GM12875 (cell line): ENCODE measurements around the gene SH3D19.

Experiments
- H3K4me3 ChIP-seq: one replicate; pipeline ENCODE4 v1.5.1; 2011; ENCODE audit warnings: low read depth, low read length, control low read depth
- TF ChIP-seq, protein P1 (sequence below): IDR thresholded peaks from 2 replicates; pipeline ENCODE4 v1.5.1; 2011; ENCODE audit warnings: low read depth, mild to moderate bottlenecking, control low read depth, inconsistent platforms, low read length, moderate library complexity, borderline replicate concordance; ENCODE audit not compliant: insufficient read depth

The SH3D19 gene

DNA sequence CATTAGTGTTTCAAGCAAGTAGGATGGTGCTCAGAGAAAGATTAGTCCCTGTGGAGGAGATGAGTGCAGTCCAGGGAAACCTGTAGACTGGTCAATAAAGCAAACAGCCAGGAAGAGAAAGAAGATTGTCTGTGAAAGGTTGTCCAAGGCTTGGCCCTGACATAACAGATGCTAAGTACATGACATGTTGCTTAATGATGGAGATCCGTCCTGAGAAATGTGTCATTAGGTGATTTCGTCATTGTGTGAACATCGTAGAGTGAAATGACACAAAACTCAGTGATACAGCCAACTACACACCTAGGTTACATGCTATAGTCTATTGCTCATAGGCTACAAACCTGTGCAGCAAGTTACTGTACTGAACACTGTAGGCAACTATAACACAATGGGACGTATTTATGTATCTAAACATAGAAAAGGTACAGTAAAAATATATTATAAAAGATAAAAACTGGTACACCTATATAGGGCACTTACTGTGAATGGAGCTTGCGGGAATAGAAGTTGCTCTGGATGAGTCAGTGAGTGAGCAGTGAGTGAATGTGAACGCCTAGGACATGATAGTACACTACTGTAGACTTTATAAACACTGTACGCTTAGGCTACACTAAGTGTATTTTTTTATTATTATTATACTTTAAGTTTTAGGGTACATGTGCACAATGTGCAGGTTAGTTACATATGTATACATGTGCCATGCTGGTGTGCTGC, 57.4 kb downstream of the SH3D19 start:
- no peak overlapping the region for H3K4me3 ChIP-seq
- TF ChIP-seq, protein P1, sequence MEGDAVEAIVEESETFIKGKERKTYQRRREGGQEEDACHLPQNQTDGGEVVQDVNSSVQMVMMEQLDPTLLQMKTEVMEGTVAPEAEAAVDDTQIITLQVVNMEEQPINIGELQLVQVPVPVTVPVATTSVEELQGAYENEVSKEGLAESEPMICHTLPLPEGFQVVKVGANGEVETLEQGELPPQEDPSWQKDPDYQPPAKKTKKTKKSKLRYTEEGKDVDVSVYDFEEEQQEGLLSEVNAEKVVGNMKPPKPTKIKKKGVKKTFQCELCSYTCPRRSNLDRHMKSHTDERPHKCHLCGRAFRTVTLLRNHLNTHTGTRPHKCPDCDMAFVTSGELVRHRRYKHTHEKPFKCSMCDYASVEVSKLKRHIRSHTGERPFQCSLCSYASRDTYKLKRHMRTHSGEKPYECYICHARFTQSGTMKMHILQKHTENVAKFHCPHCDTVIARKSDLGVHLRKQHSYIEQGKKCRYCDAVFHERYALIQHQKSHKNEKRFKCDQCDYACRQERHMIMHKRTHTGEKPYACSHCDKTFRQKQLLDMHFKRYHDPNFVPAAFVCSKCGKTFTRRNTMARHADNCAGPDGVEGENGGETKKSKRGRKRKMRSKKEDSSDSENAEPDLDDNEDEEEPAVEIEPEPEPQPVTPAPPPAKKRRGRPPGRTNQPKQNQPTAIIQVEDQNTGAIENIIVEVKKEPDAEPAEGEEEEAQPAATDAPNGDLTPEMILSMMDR, result no peak

DNA sequence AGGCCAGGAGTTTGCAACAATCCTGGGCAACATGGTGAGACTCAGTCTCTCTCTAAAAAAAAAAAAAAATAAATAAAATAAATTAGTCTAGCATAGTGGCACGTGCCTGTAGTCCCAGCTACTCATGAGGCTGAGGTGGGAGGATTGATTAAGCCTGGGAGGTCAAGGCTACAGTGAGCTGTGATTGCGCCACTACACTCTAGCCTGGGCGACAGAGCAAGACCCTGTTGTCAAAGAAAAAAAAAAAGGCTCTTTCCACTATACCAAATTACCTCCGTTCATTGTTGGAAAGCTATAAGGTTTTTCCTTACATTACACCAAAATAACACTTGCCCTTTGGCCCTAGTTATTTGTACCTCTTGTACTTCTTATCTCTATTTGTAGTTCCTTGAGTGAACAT, 58.3 kb downstream of the SH3D19 start:
- TF ChIP-seq, protein P1, result no peak
- no peak overlapping the region for H3K4me3 ChIP-seq

DNA sequence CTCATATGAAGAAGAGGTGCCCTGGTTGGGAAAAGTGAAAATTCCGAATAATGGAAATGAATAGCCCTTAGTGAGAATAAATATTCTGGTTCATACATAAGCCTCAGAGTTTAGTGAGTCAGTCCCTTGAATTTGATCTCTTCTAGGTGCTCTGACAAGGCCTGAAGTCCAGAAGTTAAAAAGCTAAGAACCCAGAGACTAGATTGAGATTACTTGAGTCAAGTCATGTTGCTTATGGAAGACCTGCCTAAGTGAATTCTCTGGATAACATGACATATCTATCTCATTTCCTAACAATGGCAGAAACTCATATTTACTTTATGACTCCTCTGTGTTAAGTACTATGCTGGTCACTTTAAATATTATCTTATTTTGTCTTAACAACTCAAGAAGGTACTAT, 58.9 kb downstream of the SH3D19 start:
- TF ChIP-seq, protein P1, result no peak
- no peak overlapping the region for H3K4me3 ChIP-seq

DNA sequence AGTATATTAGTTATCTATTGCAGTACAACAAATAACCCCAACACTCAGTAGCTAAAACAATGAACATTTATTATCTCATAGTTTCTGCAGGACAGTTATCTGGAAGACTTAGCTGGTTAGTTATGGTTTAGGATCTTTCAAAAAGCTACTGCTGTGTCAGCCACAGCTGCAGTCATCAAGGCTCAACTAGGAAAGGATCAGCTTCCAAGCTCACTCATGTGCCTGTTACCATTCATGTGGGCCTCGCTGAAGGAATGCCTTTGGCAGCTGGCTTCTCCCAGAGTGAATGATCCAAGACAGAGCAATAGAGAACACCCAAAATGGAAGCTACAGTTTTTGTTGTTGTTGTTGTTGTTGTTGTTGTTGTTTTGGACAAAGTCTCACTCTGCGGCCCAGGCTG, 62.0 kb downstream of the SH3D19 start:
- TF ChIP-seq, protein P1, result no peak
- H3K4me3 ChIP-seq, result no peak overlapping the region

DNA sequence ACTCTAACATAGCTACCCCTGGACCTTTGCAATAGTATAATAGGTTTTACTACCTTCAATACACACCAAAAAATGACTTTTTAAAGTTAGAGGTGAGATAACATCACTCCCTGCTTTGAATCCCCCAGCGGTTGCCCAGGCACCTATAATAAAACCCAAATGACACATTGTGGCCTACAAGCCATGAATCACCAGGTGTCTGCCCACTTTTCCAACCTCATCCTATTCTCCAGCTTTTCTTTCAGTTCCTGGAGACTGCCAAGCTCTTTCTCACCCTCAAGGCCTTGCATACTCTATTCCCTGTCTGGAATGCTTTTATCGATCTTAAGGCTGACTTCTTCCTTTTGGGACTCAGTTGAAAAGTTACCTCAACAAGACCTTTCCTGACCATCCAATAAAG, 64.9 kb downstream of the SH3D19 start:
- TF ChIP-seq, protein P1, result no peak
- H3K4me3 ChIP-seq, result no peak overlapping the region

DNA sequence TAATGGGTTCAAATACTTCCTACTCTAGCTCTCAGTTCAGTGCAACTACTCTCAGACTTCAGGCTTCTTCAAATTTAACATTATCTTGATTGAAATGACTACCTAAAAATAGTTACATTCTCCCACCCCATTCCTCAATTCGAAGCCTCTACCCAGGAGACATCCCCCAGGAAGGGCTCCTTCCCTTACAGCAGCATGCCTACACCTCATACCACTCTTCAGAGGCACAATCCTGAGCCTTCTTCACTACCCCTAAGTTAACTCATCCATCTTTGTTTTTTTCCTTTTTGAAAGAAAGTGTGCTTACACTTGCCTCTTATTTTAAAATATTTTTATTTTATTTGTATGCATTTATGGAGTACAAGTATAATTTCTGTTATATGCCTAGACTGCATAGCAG, 65.7 kb downstream of the SH3D19 start:
- TF ChIP-seq, protein P1, result no peak
- H3K4me3 ChIP-seq, result no peak overlapping the region

DNA sequence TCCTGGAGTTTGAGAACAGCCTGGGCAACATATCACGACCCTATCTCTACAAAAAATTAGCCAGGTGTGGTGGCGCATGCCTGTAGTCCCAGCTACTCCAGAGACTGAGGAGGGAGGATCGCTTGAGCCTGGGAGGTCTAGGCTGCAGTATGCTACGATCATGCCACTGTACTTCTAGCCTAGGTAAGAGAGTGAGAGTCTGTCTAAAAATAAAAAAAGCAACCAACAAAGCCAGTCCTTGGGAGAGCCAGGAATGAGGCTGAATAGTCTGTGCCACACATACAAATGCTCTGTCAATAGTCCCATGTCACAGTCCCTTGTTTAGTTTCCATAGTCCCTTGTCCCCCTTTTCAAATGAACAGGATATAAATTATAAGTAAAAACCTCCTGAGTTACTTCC, 67.7 kb downstream of the SH3D19 start:
- TF ChIP-seq, protein P1, result no peak
- H3K4me3 ChIP-seq, result no peak overlapping the region
